ENCODE measurements around the gene ACOX2. TPM values are rescaled to one million over a fixed set of nuclear protein-coding genes. Genes with fewer than 3 reads are reported as not detected.

Gene ACOX2
- total RNA-seq, 1 experiment from 2014 or later: 1.1 TPM

GRCh38 chr3:58556761-58557221 is 19.8 kb upstream of the ACOX2 start:
- Mint-ChIP-seq H3K9me3 (ENCODE audit: low read depth, unreplicated experiment) (no peaks in the 10 kb centered on the region), H3K36me3 (ENCODE audit: insufficient read depth, unreplicated experiment) (no peaks in the 10 kb centered on the region), H3K4me3 (ENCODE audit: low read depth, unreplicated experiment) (no peak overlapping the region), H3K27ac (ENCODE audit: unreplicated experiment) (no peak overlapping the region), H3K27me3 (ENCODE audit: unreplicated experiment) (peaks cover 13% of the 10 kb centered on the region), H3K4me1 (ENCODE audit: low read depth, unreplicated experiment) (peaks cover 1% of the 10 kb centered on the region)
- DNase-seq: no peak
- CTCF ChIA-PET: interaction anchor here (1.0 to 1.1 kb wide), 2 partner anchors 12 to 72 kb away, joined by 3 read pairs; no protein-coding TSS in a partner anchor
- no peak for TF ChIP-seq CTCF (IDR thresholded peaks at IDR 0.05; ENCODE audit: unreplicated experiment)
- no TSS peak for BruUV-seq (replicated peaks)
- intact Hi-C loops (cut with micrococcal nuclease; ENCODE audit: unreplicated experiment): no loop called here

- H3K4me3 Mint-ChIP-seq (ENCODE audit: low read depth, unreplicated experiment): no peak overlapping the region
- no peak overlapping the region for H3K27ac Mint-ChIP-seq (ENCODE audit: unreplicated experiment)
- no TSS peak for BruUV-seq (replicated peaks)
- no peaks in the 10 kb centered on the region for H3K9me3 Mint-ChIP-seq (ENCODE audit: low read depth, unreplicated experiment)
- intact Hi-C loops (cut with micrococcal nuclease; ENCODE audit: unreplicated experiment): no loop called here
- no peak for TF ChIP-seq CTCF (IDR thresholded peaks at IDR 0.05; ENCODE audit: unreplicated experiment)
- H3K27me3 Mint-ChIP-seq (ENCODE audit: unreplicated experiment): peaks cover 13% of the 10 kb centered on the region
- CTCF ChIA-PET: no interaction called here
- no peaks in the 10 kb centered on the region for H3K36me3 Mint-ChIP-seq (ENCODE audit: insufficient read depth, unreplicated experiment)
- no peak for DNase-seq
- H3K4me1 Mint-ChIP-seq (ENCODE audit: low read depth, unreplicated experiment): no peaks in the 10 kb centered on the region
These were observed 19.0 kb upstream of the ACOX2 start for GRCh38 chr3:58556001-58556400.

- Mint-ChIP-seq H3K27me3 (ENCODE audit: unreplicated experiment) (peaks cover 13% of the 10 kb centered on the region), H3K4me1 (ENCODE audit: low read depth, unreplicated experiment) (no peaks in the 10 kb centered on the region), H3K27ac (ENCODE audit: unreplicated experiment) (no peak overlapping the region), H3K9me3 (ENCODE audit: low read depth, unreplicated experiment) (no peaks in the 10 kb centered on the region), H3K4me3 (ENCODE audit: low read depth, unreplicated experiment) (no peak overlapping the region), H3K36me3 (ENCODE audit: insufficient read depth, unreplicated experiment) (no peaks in the 10 kb centered on the region)
- intact Hi-C loops (cut with micrococcal nuclease; ENCODE audit: unreplicated experiment): no loop called here
- DNase-seq: no peak
- no TSS peak for BruUV-seq (replicated peaks)
- CTCF ChIA-PET: no interaction called here
- TF ChIP-seq CTCF (IDR thresholded peaks at IDR 0.05; ENCODE audit: unreplicated experiment): no peak
These were observed 18.2 kb upstream of the ACOX2 start for GRCh38 chr3:58555203-58555602.

GRCh38 chr3:58553003-58553402 is 16.0 kb upstream of the ACOX2 start:
- Mint-ChIP-seq H3K4me3 (ENCODE audit: low read depth, unreplicated experiment) (no peak overlapping the region), H3K9me3 (ENCODE audit: low read depth, unreplicated experiment) (no peaks in the 10 kb centered on the region), H3K27me3 (ENCODE audit: unreplicated experiment) (peaks cover 13% of the 10 kb centered on the region), H3K4me1 (ENCODE audit: low read depth, unreplicated experiment) (no peaks in the 10 kb centered on the region), H3K36me3 (ENCODE audit: insufficient read depth, unreplicated experiment) (no peaks in the 10 kb centered on the region), H3K27ac (ENCODE audit: unreplicated experiment) (no peak overlapping the region)
- CTCF ChIA-PET: no interaction called here
- BruUV-seq (replicated peaks): no TSS peak
- no peak for DNase-seq
- TF ChIP-seq CTCF (IDR thresholded peaks at IDR 0.05; ENCODE audit: unreplicated experiment): no peak
- intact Hi-C loops (cut with micrococcal nuclease; ENCODE audit: unreplicated experiment): no loop called here

Measured in Calu3 (cell line).